Measurements from ENCODE around the gene CFAP299. TPM values are rescaled to one million over a fixed set of nuclear protein-coding genes. Genes with fewer than 3 reads are reported as not detected.

The CFAP299 gene
- polyA plus RNA-seq, 2 of the 4 experiments (the other 2 are of a cell fraction): not detected

DNA sequence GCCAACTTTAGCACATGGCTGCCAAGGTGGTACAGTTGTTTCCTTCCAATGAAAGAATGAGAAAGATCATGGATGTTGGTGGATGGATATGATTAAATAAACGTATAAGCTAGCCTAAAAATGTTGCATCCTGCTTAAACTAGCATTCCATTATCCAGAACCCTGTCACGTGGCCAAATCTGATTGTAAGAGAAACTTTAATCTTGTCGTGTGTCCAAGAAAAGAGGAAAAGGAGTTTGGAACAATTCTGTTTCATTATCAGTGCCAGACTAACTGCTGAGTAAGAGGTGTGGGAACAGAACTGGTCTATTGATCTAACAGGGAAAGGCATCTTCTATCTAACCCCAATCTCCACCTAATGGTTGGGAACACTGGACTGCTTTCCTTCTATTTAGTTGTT, 369.8 kb downstream of the CFAP299 start:
- no peak overlapping the region for H3K4me3 ChIP-seq
- CTCF ChIA-PET: no interaction called here
- POLR2A ChIA-PET: no interaction called here
- H3K4me1 ChIP-seq: no peaks in the 10 kb centered on the region
- no peaks in the 10 kb centered on the region for H3K9me3 ChIP-seq
- DNase-seq (ENCODE audit: low read depth in 1 of 2, low spot score in 1 of 2): no peak
- no peak overlapping the region for H3K4me2 ChIP-seq
- no peak for FAIRE-seq
- TF ChIP-seq EHMT2 (IDR thresholded peaks at IDR 0.05; ENCODE audit: low read depth): no peak
- no peak for TF ChIP-seq MAFK (IDR thresholded peaks at IDR 0.05; ENCODE audit: partially characterized antibody)
- TF ChIP-seq, protein P1, sequence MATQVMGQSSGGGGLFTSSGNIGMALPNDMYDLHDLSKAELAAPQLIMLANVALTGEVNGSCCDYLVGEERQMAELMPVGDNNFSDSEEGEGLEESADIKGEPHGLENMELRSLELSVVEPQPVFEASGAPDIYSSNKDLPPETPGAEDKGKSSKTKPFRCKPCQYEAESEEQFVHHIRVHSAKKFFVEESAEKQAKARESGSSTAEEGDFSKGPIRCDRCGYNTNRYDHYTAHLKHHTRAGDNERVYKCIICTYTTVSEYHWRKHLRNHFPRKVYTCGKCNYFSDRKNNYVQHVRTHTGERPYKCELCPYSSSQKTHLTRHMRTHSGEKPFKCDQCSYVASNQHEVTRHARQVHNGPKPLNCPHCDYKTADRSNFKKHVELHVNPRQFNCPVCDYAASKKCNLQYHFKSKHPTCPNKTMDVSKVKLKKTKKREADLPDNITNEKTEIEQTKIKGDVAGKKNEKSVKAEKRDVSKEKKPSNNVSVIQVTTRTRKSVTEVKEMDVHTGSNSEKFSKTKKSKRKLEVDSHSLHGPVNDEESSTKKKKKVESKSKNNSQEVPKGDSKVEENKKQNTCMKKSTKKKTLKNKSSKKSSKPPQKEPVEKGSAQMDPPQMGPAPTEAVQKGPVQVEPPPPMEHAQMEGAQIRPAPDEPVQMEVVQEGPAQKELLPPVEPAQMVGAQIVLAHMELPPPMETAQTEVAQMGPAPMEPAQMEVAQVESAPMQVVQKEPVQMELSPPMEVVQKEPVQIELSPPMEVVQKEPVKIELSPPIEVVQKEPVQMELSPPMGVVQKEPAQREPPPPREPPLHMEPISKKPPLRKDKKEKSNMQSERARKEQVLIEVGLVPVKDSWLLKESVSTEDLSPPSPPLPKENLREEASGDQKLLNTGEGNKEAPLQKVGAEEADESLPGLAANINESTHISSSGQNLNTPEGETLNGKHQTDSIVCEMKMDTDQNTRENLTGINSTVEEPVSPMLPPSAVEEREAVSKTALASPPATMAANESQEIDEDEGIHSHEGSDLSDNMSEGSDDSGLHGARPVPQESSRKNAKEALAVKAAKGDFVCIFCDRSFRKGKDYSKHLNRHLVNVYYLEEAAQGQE (IDR thresholded peaks at IDR 0.05): no peak
- no peak overlapping the region for H3K27ac ChIP-seq
- WGBS (ENCODE audit: missing lambda C conversion rate): 2% methylated on average over 3 of the region's 3 CpGs
- ATAC-seq: no peak

DNA sequence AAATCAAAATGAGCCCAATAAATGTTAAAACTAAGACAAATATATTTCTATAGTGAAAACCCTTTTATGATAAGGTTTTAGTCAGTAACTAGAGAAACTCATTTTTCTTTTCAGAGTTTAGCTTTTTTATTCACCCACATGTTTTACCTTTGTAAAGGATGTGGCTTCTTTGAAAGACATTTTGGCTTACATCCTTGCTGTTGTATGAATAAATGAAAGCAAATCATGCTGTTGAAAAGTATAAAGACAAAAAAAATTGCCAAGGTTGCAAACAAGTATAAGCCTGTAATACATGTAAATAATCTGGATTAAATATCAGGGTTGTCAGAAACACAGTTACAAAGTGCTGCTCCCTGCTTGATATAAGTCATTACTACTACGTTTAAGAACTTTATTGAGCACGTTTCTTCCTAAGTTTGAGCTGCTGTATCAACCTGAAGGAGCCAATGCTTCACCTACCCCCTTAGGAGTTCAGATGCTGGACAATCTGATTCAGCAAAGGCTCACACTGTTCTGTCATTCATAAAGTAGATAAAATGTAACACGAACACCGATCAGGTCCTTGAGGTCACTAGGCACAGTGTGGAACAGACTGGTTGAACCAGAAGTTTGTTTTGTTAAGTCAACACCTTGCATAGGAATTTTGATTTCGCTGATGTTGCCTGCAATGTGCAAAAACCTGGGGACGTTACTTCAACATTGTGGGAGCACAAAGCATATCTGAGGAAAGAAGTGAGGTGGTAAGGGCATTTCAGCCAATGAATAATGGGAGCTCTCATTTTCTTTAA, 373.7 kb downstream of the CFAP299 start:
- no peaks in the 10 kb centered on the region for H3K9me3 ChIP-seq
- under 1% methylated on average over 6 of the region's 6 CpGs for WGBS (ENCODE audit: missing lambda C conversion rate)
- FAIRE-seq (no peak), ATAC-seq (no peak), DNase-seq (ENCODE audit: low read depth in 1 of 2, low spot score in 1 of 2) (no peak)
- H3K4me3 ChIP-seq: no peak overlapping the region
- POLR2A ChIA-PET: no interaction called here
- CTCF ChIA-PET: no interaction called here
- TF ChIP-seq NFE2L2 (conservative IDR thresholded peaks at IDR 0.05; ENCODE audit: low read length) (no peak), ZC3H11A (IDR thresholded peaks at IDR 0.05) (no peak), HOXB5 (CRISPR knock-in tag; IDR thresholded peaks at IDR 0.05) (no peak), EHF (CRISPR knock-in tag; IDR thresholded peaks at IDR 0.05) (no peak), POLR2A (IDR thresholded peaks at IDR 0.05; ENCODE audit: low read length) (no peak), EHMT2 (IDR thresholded peaks at IDR 0.05; ENCODE audit: low read depth) (no peak), JUNB (IDR thresholded peaks at IDR 0.05) (no peak)
- TF ChIP-seq, protein P2, sequence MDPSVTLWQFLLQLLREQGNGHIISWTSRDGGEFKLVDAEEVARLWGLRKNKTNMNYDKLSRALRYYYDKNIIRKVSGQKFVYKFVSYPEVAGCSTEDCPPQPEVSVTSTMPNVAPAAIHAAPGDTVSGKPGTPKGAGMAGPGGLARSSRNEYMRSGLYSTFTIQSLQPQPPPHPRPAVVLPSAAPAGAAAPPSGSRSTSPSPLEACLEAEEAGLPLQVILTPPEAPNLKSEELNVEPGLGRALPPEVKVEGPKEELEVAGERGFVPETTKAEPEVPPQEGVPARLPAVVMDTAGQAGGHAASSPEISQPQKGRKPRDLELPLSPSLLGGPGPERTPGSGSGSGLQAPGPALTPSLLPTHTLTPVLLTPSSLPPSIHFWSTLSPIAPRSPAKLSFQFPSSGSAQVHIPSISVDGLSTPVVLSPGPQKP (IDR thresholded peaks at IDR 0.05; ENCODE audit: low read depth, low read length): no peak
- no peak overlapping the region for H3K4me2 ChIP-seq
- H3K4me1 ChIP-seq: no peaks in the 10 kb centered on the region
- H3K27ac ChIP-seq: no peak overlapping the region

DNA sequence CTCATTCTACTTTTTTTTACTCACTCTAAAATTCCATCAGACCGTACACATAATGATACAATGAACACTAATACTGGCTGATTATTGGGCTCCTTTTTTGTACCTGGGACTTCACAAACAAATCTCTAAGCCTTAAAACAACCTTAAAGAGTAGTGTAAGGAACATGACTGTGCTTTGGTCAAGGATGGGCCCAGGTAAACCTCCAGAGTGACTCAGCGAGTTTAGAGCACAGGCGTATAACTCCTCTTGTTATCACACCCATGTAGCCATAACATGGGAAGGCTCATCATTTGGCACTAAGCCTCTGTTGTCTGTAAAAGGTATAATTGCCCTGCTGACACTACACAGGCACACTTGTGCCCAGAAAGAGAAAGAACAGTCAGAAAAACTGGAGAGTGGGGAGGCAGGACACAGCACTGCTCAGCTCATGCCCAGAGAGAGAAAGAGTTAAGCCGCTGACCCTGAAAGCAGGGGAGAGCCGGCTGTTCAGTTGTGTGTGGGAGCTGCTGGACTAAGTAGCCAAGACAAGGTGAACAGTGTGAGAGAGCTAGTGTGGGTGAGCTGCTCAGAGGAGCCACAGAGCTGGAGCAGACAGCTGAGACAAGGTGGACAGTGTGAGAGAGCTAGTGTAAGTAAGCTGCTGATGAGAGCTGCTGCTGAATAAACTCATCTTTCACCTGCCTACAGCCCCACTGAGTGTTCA, 375.4 kb downstream of the CFAP299 start:
- no peak for FAIRE-seq
- no peak for DNase-seq (ENCODE audit: low read depth in 1 of 2, low spot score in 1 of 2)
- ATAC-seq: no peak
- TF ChIP-seq BHLHE40 (IDR thresholded peaks at IDR 0.05; ENCODE audit: low read depth, low read length) (no peak), TFCP2L1 (CRISPR knock-in tag; IDR thresholded peaks at IDR 0.05) (no peak), EHMT2 (IDR thresholded peaks at IDR 0.05; ENCODE audit: low read depth) (no peak), TP53 (CRISPR knock-in tag; IDR thresholded peaks at IDR 0.05) (no peak)
- TF ChIP-seq, protein P3, sequence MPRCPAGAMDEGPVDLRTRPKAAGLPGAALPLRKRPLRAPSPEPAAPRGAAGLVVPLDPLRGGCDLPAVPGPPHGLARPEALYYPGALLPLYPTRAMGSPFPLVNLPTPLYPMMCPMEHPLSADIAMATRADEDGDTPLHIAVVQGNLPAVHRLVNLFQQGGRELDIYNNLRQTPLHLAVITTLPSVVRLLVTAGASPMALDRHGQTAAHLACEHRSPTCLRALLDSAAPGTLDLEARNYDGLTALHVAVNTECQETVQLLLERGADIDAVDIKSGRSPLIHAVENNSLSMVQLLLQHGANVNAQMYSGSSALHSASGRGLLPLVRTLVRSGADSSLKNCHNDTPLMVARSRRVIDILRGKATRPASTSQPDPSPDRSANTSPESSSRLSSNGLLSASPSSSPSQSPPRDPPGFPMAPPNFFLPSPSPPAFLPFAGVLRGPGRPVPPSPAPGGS (IDR thresholded peaks at IDR 0.05): no peak
- TF ChIP-seq, protein P4, sequence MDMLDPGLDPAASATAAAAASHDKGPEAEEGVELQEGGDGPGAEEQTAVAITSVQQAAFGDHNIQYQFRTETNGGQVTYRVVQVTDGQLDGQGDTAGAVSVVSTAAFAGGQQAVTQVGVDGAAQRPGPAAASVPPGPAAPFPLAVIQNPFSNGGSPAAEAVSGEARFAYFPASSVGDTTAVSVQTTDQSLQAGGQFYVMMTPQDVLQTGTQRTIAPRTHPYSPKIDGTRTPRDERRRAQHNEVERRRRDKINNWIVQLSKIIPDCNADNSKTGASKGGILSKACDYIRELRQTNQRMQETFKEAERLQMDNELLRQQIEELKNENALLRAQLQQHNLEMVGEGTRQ (IDR thresholded peaks at IDR 0.05): no peak
- Histone ChIP-seq H3K9me3 (no peaks in the 10 kb centered on the region), H3K4me3 (no peak overlapping the region), H3K27ac (no peak overlapping the region), H3K4me2 (no peak overlapping the region), H3K4me1 (no peaks in the 10 kb centered on the region)
- ChIA-PET POLR2A (no interaction called here), CTCF (no interaction called here)
- 48% methylated on average over 5 of the region's 5 CpGs for WGBS (ENCODE audit: missing lambda C conversion rate)

All from A549 (cell line).